GM15510 (cell line): ENCODE data around the gene FXN.

Experiments used
- POLR2A ChIP-seq: IDR thresholded peaks from 3 replicates; pipeline ENCODE4 v1.6.1; 2011; ENCODE audit warnings: borderline replicate concordance; ENCODE audit not compliant: insufficient read length; ENCODE audit errors: extremely low read depth

The FXN gene

DNA sequence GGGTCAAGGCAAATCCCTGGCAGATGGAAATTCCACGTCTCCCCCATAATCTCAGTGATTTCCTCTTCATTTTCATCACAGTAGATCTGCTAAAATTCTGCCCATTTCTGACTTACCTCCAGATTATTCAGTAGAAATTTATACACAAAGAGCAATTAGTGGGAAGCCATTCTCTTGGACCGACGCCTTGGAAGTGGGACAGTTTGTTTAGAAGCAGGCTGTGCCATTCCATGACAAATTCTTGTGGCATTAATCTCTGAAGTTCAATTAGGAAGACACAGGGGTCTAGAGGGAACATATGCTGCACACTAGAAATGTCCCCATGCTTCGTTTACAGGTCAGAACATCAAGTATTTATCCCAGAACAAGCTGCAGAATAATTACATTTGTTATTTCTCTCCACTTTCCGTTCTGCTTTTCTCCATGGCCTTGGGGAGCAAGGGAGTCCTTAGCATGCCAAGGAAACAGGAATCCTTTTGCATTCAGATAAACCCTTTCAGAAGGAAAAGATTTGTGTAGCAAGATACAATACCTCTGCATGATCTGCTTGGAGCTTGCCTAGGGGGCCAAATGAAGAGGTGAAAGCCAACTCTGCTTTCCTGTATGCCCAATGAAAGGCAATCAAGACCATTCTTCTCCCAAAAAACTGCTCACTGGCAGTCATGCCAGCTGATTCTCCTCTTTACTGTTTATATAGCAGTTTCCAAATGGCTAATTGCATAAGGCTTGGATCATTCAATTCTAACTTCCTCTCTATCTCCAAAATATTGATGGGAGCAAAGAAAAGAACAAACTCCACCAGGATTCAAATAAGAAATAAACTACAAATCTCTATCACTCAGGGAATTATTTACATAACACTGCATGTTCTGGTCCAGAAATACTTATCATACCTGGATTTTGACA is 19.1 kb upstream of the FXN start:
- TF ChIP-seq POLR2A: no peak

GRCh38 chr9:69018737-69019136 is 16.8 kb upstream of the FXN start:
- no peak for TF ChIP-seq POLR2A

- TF ChIP-seq POLR2A: no peak
These were observed 15.7 kb upstream of the FXN start for GRCh38 chr9:69019808-69020207.

GRCh38 chr9:69020301-69021145 is 15.0 kb upstream of the FXN start:
- no peak for TF ChIP-seq POLR2A

- no peak for TF ChIP-seq POLR2A
These were observed 11.9 kb upstream of the FXN start for GRCh38 chr9:69023650-69024049.

DNA sequence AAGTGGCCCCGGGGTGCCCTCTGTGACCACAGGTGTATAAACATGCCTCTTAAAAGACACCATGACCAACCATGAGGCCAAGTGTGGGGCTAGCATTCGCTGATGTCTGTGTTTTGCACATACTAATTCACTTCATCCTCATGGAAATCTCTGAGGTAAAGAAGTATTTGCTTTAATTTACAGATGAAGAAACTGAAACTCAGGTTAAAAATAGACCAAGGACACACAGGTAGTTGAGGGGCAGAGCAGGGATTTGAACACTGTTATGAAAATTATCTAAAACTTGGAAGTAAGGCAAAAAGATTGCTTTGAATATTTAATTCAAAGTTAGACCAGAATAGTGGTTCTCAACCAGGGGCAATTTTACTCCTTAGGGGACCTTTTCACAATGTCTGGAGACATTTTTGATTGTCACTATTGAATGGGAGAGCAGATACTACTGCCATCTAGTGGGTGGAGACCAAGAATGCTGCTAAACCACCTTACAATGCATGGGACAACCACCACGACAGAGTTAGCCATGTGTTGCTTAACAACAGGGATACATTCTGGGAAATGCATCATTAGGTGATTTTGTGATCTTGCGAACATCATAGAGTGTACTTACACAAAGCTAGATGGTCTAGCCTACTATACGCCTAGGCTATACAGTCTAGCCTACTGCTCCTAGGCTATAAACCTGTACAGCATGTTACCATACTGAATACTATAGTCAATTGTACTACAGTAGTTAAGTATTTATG is 8.0 kb upstream of the FXN start:
- no peak for TF ChIP-seq POLR2A

GRCh38 chr9:69028754-69029153 is 6.8 kb upstream of the FXN start:
- no peak for TF ChIP-seq POLR2A

GRCh38 chr9:69029535-69029934 is 6.0 kb upstream of the FXN start:
- TF ChIP-seq POLR2A: no peak

DNA sequence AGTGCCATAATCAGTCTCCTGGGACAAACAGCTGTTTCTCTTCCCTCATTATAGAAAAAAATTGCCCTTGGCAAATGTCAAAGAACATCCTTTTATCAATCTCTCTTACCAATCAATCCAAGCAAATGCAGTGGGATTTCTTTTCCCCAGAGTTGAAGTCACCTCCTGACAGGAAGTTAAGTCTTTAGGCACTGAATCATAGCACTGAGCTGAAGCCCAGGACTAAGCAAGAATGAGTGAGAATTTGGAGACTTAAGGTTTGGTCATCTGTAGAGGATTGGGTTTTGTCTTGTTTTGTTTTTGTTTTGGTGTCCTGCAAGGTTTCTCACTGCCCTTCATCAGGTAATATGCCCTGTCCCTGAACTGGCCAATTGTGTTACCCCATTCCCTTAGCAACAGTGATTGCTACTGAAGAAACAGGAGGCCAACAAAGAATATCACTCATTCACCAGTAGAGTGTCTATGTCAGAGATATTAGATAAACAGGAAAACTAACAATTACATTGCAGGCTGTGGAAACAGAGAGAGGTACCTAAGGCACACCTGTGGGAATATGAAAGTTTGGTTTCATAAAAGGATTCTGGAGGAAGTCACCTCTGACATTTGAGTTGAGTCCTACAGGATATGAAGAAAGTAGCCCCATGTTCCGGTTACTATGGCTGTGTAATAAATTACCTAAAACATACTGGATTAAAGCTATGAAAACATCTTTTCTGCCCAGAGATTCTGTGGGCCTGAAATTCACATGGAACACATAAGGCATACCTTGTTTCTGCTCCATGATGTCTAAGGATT is 4.5 kb upstream of the FXN start:
- no peak for TF ChIP-seq POLR2A

DNA sequence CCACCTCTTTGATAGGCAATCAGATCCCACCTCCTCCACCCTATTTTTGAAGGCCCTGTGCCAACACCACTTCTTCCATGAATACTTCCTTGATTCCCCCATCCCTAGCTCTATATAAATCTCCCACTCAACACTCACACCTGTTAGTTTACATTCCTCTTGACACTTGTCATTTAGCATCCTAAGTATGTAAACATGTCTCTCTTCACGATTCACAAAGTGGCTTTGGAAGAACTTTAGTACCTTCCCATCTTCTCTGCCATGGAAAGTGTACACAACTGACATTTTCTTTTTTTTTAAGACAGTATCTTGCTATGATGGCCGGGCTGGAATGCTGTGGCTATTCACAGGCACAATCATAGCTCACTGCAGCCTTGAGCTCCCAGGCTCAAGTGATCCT is 1.5 kb upstream of the FXN start:
- no peak for TF ChIP-seq POLR2A

DNA sequence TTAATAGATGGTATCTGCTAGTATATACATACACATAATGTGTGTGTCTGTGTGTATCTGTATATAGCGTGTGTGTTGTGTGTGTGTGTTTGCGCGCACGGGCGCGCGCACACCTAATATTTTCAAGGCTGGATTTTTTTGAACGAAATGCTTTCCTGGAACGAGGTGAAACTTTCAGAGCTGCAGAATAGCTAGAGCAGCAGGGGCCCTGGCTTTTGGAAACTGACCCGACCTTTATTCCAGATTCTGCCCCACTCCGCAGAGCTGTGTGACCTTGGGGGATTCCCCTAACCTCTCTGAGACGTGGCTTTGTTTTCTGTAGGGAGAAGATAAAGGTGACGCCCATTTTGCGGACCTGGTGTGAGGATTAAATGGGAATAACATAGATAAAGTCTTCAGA is 757 bp downstream of the FXN start:
- TF ChIP-seq POLR2A: no peak

- no peak for TF ChIP-seq POLR2A
These were observed 1.2 kb downstream of the FXN start for GRCh38 chr9:69036799-69037198.

DNA sequence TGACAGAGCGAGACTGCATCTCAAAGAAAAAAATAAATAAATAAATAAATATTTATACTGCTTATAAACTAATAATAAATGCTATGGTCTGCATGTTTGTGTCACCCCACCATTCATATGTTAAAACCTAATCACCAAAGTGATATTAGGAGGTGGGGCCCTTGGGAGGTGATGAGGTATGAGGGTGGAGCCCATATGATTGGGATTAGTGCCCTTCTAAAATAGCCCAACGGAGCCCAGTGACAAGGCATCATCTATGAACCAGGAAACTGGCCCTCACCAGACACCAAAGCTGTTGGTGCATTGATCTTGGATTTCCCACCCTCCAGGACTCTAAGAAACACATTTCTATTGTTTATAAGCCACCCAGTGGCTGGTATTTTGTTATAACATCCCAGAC is 5.1 kb downstream of the FXN start:
- no peak for TF ChIP-seq POLR2A
